ENCODE measurements around the gene ARID3A. TPM values are rescaled to one million over a fixed set of nuclear protein-coding genes. Genes with fewer than 3 reads are reported as not detected.

Gene ARID3A
- total and polyA plus RNA-seq, 2 of the 8 experiments (the other 6 are each of a cell fraction or from before 2014, with no cell fraction given), result 40.5 to 77.4 TPM

DNA sequence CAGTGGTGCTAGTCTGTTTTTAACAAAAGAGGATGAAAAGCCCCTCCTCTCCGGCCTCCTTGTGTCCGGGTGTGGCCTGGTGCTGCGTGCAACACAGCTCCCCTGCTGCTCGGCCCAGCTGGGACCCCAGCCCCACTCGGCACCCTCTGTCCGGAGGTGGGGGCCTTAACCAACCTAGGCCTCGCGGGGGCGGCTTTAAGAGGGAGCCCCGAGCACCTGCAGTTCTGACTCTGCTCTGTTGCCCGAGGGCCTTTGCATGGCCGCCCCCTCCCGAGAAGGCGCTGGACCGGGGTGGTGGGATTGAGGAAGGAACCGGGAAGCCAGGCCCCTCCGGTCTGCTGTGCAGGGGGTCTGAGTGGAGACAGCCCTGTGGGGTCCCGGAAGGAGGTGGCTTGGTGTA is 68.7 kb downstream of the ARID3A start:
- Histone ChIP-seq H3K79me2 (ENCODE audit: control insufficient read depth in 1 of 2, insufficient read depth in 2 of 2, low read length in 2 of 2) (no peaks in the 10 kb centered on the region), H3K9me3 (ENCODE audit: insufficient read depth in 2 of 2, low read depth in 1 of 2, low read length in 1 of 2) (no peaks in the 10 kb centered on the region), H4K5ac (ENCODE audit: insufficient read length, low read depth, low read length) (no peak overlapping the region), H3K18ac (ENCODE audit: extremely low read depth, low read length) (no peak overlapping the region), H3K27me3 (replicated peaks in 1 of 4; ENCODE audit: control insufficient read depth in 3 of 4, extremely low read depth in 1 of 4, insufficient read depth in 3 of 4, low read length in 3 of 4) (peaks cover 0 to 15% (median 6%) of the 10 kb centered on the region in 4 experiments; a peak in 5 of 7 replicates), H3K23me2 (ENCODE audit: low read depth, low read length) (peaks cover 2% of the 10 kb centered on the region; the same call in 1 of the 2 replicates), H3K4me2 (ENCODE audit: insufficient read depth in 1 of 2, low read depth in 2 of 2, low read length in 2 of 2) (no peak overlapping the region), H2AFZ (ENCODE audit: low read length) (no peak overlapping the region), H3K4me3 (ENCODE audit: extremely low read depth in 1 of 4, insufficient read depth in 2 of 4, low read depth in 3 of 4, low read length in 4 of 4) (no peak overlapping the region), H2BK120ac (replicated peaks; ENCODE audit: low read depth, low read length) (no peak overlapping the region), H2BK5ac (ENCODE audit: low read depth, low read length) (no peak overlapping the region), H3K4me1 (replicated peaks in 1 of 4; ENCODE audit: control insufficient read depth in 3 of 4, insufficient read depth in 4 of 4, low read length in 3 of 4) (peaks cover 0 to 7% (median 4%) of the 10 kb centered on the region in 4 experiments; a peak in 3 of 7 replicates), H3K56ac (replicated peaks; ENCODE audit: insufficient read length, low read depth, low read length) (no peak overlapping the region), H3K27ac (ENCODE audit: low read depth, low read length) (no peak overlapping the region), H3K79me1 (ENCODE audit: low read depth, low read length) (no peaks in the 10 kb centered on the region; the same call in 1 of the 2 replicates), H2BK15ac (ENCODE audit: low read length) (no peak overlapping the region), H3K4ac (replicated peaks; ENCODE audit: insufficient read length, low read depth, low read length) (no peak overlapping the region), H3K23ac (ENCODE audit: insufficient read length) (no peak overlapping the region), H3K36me3 (ENCODE audit: control insufficient read depth in 2 of 4, insufficient read depth in 4 of 4, low read length in 3 of 4) (peaks cover 2 to 28% (median 9%) of the 10 kb centered on the region in 4 experiments; a peak in 5 of 8 replicates), H4K91ac (replicated peaks; ENCODE audit: insufficient read length, low read length) (no peak overlapping the region), H2BK20ac (ENCODE audit: low read length) (no peak overlapping the region), H2AK5ac (ENCODE audit: low read depth, low read length) (no peak overlapping the region), H3K9ac (replicated peaks in 1 of 4; ENCODE audit: extremely low read depth in 1 of 4, low read depth in 3 of 4, low read length in 3 of 4) (no peak overlapping the region), H3K14ac (ENCODE audit: insufficient read length) (no peak overlapping the region), H4K20me1 (replicated peaks in 1 of 2; ENCODE audit: control insufficient read depth in 1 of 2, insufficient read depth in 2 of 2, low read length in 2 of 2) (peaks cover 9 to 20% of the 10 kb centered on the region in 2 experiments), H4K8ac (ENCODE audit: extremely low read depth, insufficient read depth, low read length) (no peak overlapping the region), H2BK12ac (ENCODE audit: low read depth, low read length) (no peak overlapping the region)
- POLR2A ChIA-PET (ENCODE audit: partially characterized antibody), result interaction anchor here (0.8 to 7.3 kb wide), 3 partner anchors 9 to 67 kb away, joined by 3 to 81 read pairs (median 33); partner anchors contain the start of gene WDR18
- FAIRE-seq (no peak), DNase-seq (ENCODE audit: low read depth in 1 of 2, low spot score in 2 of 2) (no peak)
- CTCF ChIA-PET (ENCODE audit: partially characterized antibody), result interaction anchor here (0.6 to 3.4 kb wide), 5 partner anchors 10 to 843 kb away, joined by 3 to 13 read pairs (median 3); partner anchors contain the start of gene CNN2
- WGBS, 2 experiments (ENCODE audit: extremely low coverage in 1 of 2, insufficient coverage in 1 of 2, insufficient read length in 1 of 2, insufficient replicate concordance in 2 of 2, low coverage in 1 of 2, low lambda C conversion rate in 2 of 2, missing lambda C conversion rate in 1 of 2), result 97% methylated on average over 18 of the region's 18 CpGs; no CpG with 5 or more reads in 1 of the 2 experiments
- TF ChIP-seq MAFK (IDR thresholded peaks at IDR 0.05; ENCODE audit: low read depth, low read length) (no peak), EP300 (IDR thresholded peaks at IDR 0.05; ENCODE audit: borderline replicate concordance in 1 of 2, low read depth in 2 of 2, low read length in 2 of 2) (no peak), CBX5 (IDR thresholded peaks at IDR 0.05; ENCODE audit: low read depth, low read length) (no peak), CEBPB (IDR thresholded peaks at IDR 0.05; ENCODE audit: low read depth, low read length) (no peak), SP1 (IDR thresholded peaks at IDR 0.05; ENCODE audit: low read depth, low read length) (no peak), RXRA (IDR thresholded peaks at IDR 0.05; ENCODE audit: insufficient read depth, low read depth, low read length) (no peak), CTBP2 (IDR thresholded peaks at IDR 0.05; ENCODE audit: borderline replicate concordance, insufficient read depth, insufficient read length, low read length) (no peak)
- TF ChIP-seq, protein P1, sequence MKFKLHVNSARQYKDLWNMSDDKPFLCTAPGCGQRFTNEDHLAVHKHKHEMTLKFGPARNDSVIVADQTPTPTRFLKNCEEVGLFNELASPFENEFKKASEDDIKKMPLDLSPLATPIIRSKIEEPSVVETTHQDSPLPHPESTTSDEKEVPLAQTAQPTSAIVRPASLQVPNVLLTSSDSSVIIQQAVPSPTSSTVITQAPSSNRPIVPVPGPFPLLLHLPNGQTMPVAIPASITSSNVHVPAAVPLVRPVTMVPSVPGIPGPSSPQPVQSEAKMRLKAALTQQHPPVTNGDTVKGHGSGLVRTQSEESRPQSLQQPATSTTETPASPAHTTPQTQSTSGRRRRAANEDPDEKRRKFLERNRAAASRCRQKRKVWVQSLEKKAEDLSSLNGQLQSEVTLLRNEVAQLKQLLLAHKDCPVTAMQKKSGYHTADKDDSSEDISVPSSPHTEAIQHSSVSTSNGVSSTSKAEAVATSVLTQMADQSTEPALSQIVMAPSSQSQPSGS (IDR thresholded peaks at IDR 0.05; ENCODE audit: low read length), result no peak
- TF ChIP-seq, protein P2, sequence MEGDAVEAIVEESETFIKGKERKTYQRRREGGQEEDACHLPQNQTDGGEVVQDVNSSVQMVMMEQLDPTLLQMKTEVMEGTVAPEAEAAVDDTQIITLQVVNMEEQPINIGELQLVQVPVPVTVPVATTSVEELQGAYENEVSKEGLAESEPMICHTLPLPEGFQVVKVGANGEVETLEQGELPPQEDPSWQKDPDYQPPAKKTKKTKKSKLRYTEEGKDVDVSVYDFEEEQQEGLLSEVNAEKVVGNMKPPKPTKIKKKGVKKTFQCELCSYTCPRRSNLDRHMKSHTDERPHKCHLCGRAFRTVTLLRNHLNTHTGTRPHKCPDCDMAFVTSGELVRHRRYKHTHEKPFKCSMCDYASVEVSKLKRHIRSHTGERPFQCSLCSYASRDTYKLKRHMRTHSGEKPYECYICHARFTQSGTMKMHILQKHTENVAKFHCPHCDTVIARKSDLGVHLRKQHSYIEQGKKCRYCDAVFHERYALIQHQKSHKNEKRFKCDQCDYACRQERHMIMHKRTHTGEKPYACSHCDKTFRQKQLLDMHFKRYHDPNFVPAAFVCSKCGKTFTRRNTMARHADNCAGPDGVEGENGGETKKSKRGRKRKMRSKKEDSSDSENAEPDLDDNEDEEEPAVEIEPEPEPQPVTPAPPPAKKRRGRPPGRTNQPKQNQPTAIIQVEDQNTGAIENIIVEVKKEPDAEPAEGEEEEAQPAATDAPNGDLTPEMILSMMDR (IDR thresholded peaks at IDR 0.05; ENCODE audit: control extremely low read depth in 1 of 3, insufficient read depth in 1 of 3, low read depth in 1 of 3, low read length in 3 of 3), result no peak
